Activated CD4-positive, alpha-beta T cell treated with anti-CD3 and anti-CD28 coated beads, Interleukin-2, amount 50 U/mL, for 4 hours (primary cell): ENCODE measurements around the gene CD247.

ENCODE experiments used
- DNase-seq, 2 experiments: peaks; one replicate each; pipeline ENCODE4 v3.0.0-alpha.2; 2020

CD247 gene

DNA sequence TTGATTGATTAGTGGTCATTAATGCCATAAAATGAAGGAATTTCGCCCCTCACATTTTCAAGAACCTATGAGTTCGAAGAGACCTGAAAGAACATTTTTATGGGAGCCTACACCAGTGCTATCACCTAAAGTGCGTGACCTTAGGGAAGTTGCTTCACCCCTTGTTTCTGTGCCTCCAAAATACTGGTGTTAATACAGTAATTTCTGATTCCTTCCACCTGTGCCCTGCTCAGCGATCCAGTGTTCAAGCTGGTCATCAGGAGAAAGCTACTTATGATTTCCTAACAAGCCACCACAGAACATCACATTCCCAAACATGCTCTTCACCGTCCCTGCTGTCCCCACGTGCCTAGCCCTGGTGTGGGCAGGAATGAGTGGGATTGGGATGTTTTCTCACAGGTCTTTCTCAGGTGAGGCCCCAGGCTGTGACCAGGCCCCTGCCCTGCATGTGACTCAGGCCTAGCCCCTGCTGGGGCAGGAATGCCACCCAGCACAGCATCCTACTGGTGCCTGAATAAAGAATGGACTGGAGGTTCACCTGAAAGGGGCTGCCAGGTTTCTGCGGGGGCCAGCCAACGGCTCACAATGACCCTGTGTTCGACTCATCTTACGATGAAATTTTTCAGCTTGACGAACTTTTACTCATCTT lies 60.3 kb downstream of the CD247 start:
- no peak for DNase-seq

DNA sequence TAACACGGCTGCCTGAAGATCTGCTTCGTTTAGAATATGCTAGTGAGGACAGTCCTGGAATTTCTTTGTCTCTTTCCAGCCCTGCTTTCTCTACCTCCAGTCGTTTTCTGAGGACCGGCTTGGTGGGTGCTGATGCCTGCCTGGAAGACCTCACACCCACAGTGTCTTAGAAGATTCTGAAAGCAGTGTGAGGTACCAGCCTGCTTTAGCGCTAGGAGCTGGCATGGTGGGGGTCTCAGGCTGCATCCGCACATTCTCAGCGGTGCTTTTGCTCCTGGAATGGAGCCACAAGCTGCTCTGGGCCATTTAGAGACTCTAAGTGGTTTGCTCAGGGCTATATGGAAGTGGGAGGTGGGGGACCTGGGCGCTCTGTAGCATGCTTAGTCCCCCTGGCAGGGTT lies 61.4 kb downstream of the CD247 start:
- no peak for DNase-seq

DNA sequence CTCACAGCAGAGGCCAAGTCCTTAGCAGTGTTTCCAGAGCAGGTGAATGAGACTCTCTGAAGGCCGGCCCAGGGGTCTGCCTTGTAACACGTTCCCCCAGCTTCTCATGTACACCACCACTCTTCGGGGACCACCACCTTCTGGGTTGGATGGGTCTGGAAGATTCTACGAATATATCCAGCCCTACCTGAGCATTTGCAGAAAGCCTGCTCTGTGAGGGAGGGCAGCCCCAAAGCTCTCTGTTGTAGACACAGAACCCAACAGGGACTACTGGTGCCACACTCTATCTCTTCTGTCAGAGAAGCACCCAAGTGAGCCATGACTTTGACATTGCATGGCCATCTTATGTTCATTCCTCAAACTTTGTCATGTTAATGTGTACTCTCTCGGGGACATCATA lies 61.8 kb downstream of the CD247 start:
- no peak for DNase-seq

DNA sequence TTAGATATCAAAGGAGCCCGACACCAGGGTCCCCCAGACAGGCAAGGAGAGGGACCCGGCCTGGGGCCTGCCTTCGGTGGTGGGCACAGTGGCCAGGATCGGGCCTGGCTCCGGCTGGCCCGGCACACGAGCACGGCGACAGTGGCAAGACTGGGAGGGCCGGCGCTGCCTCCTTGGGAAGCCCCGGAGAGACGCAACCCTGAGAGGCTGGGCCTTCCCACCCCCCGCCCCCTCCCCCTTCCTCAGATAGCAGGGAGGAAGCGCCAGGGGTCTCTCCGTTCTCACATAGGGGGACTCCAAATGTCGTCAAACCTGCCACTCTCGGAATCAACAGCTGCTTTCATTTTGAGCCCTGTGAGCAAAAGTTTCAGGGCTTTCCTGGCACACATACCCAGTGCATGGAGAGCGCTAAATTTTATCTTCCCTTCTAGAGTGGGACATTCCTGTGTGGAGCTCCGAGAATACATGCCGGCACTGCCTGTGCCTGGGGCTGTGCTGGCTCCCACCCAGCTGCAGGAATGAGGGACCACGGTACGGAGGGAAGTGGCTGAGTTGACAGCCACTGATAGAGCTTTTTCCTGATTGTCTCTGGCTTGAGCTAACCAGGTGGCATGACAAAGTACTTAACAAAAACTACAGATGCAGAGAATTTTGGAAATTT lies 62.4 kb downstream of the CD247 start:
- DNase-seq, result peak in 1 of 2 experiments; percentile 30

DNA sequence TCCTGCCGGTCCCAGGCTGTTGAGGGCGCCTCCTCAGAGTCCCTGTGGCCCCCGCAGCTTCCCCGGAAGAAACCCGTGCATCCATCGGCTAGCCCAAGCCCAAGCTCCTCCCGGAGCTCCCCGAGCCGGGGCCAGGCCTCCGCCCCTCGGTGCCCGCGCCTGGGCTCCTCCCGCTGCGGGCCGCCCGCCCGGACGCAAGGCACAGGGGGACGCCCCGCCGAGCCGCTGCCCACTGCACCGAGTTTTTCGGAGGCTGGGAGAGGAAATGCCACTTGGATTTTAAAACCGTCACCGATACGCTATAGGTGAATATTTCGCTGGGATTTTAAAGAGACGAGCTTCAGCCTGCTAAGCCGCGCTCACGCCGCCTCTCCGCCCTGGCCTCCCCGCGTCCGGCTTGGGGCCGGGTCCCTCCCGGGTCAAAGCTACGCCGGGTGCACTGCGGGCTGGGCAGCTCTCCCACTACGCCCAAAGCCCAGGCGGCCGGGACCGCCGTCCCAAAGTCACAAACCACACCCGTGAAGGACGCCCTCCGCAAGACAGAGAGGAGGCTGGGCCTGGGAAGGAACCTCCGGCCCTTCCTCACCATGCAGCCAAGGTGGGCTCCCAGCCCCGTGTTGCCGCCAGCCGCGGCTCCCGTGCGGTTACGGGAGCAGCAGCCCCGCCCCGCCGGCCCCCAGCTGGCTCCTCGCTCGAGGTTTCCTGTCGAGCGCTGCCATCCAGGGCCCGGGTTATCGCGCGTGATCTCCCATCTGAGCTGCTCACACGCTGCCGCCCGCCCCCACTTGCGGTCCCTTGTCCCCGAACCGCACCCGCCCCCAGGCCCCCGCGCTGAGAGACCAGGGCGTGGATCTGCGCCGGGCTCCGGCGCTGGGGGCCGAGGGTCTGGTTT lies 63.2 kb downstream of the CD247 start:
- DNase-seq, result peak; percentile 73 to 76

DNA sequence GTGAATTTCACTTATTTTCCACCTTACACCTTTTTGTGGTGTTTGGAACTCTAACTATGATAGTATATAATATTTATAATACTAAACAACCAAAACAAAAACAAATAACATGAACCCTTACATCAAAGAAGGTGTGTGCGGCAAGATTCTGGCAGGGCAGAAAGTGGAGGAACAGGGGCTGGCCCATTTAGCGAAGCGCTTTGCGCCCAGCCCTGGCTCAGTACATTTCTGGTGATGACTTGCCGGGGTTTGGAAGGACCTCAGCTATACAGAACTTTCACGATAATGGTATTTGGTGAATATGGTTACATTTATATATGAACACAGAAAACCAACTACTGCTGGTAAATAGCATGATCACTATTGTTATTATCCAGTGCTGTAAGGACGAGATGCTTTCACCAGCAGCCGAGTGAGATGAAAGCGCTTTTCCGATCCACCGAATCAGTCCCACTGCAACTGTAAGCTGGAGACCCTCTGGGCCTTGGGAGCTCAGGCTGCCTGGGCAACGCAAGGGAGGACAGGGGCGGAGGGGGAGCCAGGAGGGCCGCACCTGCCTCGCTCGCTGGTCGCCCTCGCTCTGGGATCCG lies 63.9 kb downstream of the CD247 start:
- no peak for DNase-seq

DNA sequence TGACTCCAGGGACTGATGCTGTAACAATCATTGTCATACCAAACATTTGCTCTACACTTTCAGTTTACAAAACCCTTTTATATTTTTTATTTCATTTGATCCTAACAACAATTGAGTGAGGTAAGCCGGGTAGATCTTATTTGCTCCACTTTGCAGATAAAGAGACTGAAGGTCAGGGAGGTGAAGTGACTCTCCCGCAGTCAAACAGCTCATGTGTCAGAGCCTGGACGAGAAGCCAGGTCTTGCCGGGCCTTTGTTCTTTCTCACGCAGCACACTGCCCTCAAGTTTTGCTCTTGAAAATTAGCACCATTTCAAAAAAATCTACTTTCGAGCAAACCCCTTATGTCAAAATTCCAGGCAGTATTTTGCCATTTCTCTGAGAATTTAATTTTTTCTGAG lies 65.2 kb downstream of the CD247 start:
- no peak for DNase-seq

DNA sequence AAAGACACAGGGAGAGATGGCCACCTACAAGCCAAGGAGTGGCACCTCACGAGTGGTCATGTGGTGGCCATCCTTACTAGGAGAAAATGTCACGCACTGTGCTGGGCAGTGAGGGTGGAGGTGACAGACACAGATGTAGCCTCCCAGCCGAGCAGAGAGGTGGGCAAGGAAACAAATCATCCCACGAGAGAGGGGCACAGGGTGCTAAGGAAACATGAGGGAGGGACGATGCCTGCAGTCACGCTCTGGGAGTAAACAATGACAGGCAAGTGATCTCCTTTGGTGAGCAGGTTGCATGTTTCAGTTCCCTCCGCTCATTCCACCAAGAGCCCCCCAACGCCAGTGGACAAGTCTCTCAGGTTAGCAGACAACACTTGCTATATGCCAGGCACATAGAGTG lies 65.8 kb downstream of the CD247 start:
- no peak for DNase-seq

DNA sequence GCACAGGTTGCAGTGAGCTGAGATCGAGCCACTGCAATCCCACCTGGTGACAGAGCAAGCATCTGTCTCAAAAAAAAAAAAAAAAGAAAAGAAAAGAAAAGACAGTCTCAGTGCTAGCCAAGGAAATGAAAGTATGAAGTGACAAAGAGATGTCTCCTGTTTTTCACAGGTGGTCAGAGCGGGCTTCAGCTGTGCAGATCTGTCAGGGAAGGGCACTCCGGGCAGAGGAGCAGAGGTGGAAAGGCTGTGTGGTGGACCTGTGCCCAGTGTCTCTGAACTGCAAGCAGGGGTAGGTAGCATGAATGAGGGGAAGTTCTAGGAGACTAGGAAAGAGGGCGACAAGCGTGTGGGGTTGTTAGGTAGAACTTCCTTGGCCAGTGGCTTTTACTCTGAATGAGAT lies 67.5 kb downstream of the CD247 start:
- DNase-seq, result no peak

DNA sequence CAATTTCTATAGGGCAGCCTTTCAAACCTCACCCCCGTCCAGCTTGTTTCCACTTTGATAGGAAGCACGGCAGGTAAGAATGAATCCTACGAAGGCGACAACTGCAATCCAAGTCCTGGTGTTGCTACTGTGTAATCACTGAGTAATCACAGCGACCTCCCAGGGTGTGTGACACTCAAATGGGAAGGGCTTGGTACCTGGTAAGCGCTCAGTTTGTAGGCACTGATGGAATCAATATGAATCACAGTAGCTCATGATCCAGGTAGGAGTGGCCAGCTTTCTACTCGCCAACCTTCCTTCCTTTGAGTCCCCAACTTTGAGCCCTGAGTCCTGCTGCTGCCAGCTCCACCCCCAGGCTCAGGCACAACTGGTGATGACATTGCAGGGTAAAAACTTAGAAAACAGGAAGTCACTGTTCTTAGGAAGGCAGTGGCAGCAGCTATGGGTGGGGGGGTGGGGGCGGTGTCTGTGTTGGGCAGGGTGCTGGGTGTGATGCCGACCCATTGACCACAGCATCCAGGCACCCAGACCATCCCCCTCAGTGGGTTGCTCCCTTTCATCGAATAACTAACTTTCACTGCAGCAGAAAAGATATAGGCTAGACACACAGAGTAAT lies 70.7 kb downstream of the CD247 start:
- peak; percentile 67 for DNase-seq

DNA sequence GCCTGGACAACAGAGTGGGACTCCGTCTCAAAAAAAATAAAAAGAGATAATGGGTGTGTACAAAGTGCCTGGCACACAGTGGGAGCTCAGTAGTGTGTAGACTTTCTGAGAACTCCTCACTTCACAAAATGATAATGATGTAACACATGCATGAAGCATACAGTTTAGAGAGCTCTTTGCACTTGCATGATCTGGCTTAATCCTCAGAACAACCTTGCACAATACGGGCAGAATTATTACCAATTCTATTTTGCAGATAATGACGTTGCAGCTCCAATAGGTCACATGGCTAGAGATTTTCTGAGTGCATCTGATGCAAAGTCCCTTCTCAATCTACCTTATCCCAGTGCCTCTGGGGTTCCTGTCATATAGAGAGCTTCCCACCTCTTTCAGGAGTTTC lies 71.4 kb downstream of the CD247 start:
- no peak for DNase-seq

DNA sequence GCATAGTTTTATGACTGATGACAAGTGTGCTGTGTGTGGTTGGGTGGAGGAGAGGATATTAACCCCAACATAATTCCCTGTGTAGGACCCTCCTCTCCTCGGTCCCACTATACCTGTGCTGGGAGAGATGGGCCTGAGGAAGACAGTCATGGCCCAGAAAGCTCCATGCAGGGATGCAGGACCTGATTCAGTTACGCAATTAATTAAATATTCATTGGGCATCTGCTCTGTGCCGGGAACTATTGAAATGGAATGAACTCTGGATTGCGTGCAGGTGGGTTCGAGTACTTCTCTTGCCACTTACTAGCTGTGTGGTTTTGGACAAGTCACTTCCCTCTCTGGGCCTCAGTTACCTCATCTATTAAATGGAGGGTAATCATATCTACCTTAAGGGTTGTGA lies 74.6 kb downstream of the CD247 start:
- DNase-seq, result no peak

DNA sequence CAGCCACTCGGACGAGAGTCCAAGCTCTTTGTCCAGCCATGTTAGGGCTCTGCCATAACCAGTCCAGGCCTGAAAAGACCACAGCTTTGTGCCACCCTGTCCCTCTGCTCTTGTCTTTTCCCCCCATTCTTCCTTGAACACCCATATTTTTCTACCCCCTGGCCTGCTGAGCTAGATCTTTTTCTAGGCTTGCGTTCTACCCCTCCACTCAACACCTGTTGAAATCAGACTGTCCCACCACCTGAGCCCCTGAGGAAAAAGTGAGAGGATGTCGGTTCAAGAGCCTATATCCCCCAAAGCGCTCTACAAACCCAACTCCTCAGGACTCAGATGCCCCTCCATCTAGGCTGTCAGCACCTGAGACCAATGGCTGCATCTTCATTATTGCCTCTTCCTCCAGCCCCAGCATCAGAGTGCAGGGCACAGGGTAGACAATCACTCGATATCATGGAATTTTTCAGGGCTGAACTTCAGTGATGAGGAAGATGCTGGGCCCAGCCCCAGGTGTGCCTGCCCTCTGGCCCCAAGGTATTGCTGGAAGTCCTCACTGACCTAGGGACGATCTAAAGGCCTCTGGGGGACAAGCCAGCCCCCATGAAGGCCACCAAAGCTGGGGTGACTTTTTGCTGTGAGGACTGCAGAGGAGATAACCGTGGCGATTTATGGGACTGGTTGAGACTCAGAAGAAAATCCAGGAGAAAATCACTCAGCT lies 75.3 kb downstream of the CD247 start:
- no peak for DNase-seq

DNA sequence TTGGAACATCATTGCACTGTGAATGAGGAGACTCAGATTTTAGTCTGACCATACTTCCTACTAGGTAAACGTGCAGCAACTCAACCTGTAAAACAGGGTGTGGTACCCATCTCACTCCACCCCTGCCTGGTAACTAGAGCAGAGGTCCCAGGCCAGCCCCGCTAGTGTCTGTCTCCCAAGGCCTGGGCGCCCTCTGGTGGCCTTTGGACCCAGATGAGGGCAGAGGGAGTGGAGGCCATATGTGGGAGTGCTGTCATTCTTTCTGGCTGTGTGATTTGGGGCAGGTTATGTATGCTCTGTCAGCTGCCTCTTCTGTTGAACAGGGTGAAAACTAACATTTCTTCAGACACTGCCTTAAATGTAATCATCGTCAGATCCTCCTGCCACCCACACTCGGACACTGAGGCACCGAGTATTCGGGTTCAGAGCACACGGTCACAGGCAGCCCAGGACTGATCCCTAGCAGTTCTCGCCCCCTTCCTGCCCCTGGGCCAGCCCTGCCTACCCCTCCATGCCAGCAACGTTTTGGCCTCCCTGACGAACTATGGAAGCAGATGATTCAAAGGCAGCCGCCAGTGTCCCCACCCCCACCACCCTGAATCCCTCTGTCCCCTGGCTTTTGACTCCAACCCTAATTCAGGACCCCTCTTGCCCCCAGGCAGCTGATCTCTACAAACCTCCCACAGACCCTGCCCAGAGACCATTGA lies 76.0 kb downstream of the CD247 start:
- peak; percentile 86 for DNase-seq

DNA sequence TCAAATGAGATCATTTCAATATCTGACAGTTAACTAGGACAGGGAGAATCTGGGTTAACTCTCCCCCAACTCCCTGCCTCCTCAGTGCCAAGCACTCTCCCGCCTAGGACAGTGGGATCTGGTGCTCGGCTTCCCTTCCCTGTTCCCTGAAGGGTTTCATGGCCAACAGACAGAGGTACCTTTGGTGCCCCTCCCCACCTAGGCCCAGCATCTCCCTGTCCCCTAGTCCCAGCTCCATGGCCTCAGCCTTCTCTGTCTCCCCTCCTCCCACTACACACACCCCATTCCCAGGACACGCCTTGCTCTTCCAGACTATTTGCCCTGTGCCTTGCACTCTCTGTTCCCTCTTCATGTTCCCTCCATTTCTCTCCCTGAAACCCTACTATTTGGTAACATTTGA lies 77.1 kb downstream of the CD247 start:
- DNase-seq, result no peak

DNA sequence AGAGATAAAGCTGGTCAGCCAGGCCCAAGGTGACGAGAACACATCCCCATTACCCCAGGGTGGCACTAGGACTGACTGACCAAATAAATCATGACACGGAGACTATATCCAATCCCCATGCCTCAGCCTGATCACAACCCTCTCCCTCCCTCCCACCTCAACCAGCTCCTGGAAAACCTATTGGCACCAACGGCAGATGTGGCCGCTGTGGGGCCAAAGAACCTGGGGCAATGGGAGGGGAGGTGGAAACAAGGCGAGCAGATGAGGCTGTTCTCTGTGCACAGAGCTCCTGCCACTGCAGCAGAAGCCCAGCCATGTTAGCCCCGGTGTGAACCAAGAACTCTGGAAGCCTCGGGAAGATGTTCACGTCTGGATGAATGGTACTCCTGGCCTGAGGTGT lies 77.6 kb downstream of the CD247 start:
- DNase-seq, result no peak

DNA sequence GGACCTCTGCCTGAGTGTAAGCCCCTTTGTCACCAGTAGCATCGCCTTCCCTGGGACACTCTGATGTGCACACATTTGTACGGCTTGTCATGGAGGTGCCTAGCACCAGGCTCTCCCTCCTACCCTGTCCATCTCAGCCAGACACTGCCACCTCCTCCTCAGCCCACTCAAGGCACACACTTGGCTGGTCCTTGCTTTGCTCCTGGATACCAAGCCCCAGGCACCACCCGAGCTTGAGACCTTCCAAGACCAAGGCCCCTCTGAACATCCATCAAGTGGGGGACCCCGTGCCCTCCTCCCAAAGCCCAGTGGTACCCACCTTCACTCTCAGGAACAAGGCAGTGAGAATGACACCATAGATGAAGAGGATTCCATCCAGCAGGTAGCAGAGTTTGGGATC lies 78.0 kb downstream of the CD247 start:
- DNase-seq, result no peak

DNA sequence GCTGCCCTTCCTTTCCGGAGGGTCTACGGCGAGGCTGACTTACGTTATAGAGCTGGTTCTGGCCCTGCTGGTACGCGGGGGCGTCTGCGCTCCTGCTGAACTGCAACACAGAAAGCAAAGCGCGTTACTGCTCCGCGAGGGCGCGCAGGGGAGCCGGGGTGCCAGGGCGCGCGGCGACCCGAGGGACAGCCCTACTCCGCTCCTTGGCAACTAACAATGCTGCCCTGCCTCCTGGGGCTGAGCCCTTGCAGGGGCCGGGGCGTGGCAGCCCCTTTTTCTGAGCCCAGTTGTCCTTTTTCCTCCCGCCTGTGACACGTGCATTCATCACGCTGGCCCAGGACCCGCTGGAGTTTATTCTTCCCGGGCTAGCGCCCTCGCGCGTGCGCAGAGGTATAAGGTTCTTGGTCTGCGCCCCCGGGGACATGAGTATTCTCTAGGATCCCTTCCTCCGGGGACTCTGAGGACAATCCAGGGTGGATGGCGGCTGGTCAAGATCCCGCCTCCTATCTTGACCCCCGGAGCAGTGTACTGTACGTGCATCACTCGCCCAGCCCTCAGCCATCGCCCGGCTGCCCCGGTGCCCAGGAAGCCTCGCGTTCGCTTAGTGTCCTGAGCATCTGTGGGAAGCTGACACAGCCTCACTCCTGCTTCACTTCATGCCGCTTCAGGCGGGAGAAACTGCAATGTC lies 78.9 kb downstream of the CD247 start:
- no peak for DNase-seq

DNA sequence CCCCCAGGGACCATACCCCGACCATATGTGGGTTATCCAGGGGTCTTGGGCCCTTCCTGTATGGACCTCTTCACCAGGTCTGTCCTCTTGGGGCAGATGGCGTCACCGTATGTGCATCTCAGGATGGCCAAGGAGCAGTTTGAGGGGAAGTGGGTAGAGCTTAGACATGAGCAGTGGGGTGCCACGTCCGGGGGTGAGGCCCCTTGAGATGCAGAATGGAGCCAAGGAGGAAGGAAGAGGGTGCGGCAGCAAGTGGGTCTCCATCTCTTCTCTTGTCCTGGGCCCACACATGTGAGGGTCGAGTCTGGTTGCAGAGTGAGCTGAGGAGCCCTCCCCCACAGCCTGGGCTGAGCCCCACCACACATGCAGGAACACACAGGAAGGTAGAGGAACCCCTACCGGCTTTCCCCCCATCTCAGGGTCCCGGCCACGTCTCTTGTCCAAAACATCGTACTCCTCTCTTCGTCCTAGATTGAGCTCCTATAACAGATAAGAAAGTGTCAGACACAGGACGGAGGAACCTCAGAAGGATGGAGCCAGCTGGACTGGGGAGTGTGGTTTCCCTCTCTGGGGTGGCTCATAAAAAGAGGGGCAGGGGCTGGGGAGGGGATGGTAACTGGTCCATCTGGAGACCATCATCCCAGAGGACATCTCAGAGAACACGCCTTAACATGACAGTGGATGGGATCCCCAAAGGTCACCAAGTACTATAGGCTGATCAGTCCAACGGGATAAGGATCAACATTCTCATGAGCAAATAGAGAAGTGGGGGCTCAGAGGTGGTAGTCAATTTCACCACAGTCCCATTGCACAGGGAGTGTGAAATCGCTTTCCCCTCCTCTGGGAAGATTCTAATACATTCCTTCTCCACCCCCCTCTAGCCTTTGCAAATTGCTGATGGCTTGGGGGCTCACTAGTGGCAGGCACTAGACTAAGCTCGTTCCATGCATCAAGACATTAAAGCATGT lies 79.9 kb downstream of the CD247 start:
- DNase-seq, result no peak

DNA sequence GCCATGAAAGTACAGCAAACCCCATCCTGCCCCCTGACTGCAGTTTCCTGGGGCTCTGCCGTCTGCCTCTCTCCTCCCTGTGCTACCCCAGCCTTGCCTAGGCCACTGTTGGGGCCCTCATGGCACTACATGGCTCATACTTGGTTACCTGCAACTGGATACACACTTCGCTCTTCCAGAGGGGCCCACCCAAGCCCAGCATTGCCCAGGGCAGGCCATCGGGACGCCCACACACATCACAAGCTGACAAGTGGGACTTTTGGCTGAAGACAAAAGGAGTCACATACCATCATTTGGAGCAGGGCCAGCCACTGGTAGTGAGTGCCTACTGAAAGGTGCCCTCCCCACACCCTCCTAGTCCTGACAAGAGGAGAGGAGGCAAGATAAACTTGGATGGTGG lies 82.8 kb downstream of the CD247 start:
- DNase-seq, result no peak
